ENCODE data around the gene CCDC134. TPM values are rescaled to one million over a fixed set of nuclear protein-coding genes. Genes with fewer than 3 reads are reported as not detected.

The CCDC134 gene
- polyA plus RNA-seq, 1 donor (not counting 4 experiments of a cell fraction or from before 2014, with no cell fraction given) = 4.1 TPM

DNA sequence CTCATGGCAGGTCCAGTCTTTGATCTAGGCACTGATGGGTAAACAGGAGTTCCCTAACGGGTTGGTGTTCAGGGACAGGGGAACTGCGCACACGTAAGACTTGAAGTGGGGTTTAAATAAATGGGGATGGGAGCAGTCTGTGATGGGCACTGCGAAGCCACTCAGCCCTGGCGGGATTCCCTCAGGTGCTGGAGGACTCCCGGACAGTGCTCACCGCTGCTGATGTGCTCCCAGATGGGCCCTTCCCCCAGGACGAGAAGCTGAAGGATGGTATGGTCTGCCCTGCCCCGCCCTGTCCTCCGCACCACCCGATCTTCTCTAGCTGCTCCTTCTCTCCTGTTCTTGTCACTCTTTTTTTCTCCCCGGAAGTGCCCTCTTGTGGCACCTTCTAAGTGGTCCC is 9.5 kb downstream of the CCDC134 start:
- FAIRE-seq (no peak), DNase-seq (ENCODE audit: low read depth, low spot score) (no peak)
- no peak overlapping the region for H3K9ac ChIP-seq (ENCODE audit: control insufficient read depth, extremely low read depth, insufficient read depth, low read length)
- peaks cover 3% of the 10 kb centered on the region for H3K9me1 ChIP-seq (ENCODE audit: control insufficient read depth, extremely low read depth, insufficient read depth, low read length)
- H3K36me3 ChIP-seq (ENCODE audit: control insufficient read depth in 2 of 2, extremely low read depth in 1 of 2, insufficient read depth in 2 of 2, low read length in 2 of 2) = peaks cover 5 to 12% of the 10 kb centered on the region in 2 experiments
- TF ChIP-seq EZH2 (IDR thresholded peaks at IDR 0.05; ENCODE audit: low read length) = no peak
- TF ChIP-seq, protein P1, sequence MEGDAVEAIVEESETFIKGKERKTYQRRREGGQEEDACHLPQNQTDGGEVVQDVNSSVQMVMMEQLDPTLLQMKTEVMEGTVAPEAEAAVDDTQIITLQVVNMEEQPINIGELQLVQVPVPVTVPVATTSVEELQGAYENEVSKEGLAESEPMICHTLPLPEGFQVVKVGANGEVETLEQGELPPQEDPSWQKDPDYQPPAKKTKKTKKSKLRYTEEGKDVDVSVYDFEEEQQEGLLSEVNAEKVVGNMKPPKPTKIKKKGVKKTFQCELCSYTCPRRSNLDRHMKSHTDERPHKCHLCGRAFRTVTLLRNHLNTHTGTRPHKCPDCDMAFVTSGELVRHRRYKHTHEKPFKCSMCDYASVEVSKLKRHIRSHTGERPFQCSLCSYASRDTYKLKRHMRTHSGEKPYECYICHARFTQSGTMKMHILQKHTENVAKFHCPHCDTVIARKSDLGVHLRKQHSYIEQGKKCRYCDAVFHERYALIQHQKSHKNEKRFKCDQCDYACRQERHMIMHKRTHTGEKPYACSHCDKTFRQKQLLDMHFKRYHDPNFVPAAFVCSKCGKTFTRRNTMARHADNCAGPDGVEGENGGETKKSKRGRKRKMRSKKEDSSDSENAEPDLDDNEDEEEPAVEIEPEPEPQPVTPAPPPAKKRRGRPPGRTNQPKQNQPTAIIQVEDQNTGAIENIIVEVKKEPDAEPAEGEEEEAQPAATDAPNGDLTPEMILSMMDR (optimal IDR thresholded peaks at IDR 0.05 in 1 of 3, IDR thresholded peaks at IDR 0.05 in 1 of 3, conservative IDR thresholded peaks at IDR 0.05 in 1 of 3; ENCODE audit: extremely low read depth in 1 of 3, insufficient read depth in 2 of 3, low read length in 3 of 3) = no peak
- no peaks in the 10 kb centered on the region for H3K4me1 ChIP-seq (ENCODE audit: control insufficient read depth, extremely low read depth, insufficient read depth, low read length)
- no peaks in the 10 kb centered on the region for H3K9me3 ChIP-seq (ENCODE audit: control insufficient read depth, low read depth, low read length)
- no peak overlapping the region for H3K4me2 ChIP-seq (ENCODE audit: control insufficient read depth, extremely low read depth, insufficient read depth, low read depth, low read length)
- no peak overlapping the region for H2AFZ ChIP-seq (ENCODE audit: control insufficient read depth, low read length)
- no peaks in the 10 kb centered on the region for H4K20me1 ChIP-seq (ENCODE audit: control insufficient read depth, extremely low read depth, insufficient read depth, low read length)
- no peaks in the 10 kb centered on the region for H3K27me3 ChIP-seq (ENCODE audit: control insufficient read depth, extremely low read depth, insufficient read depth, low read length)
- no peak overlapping the region for H3K27ac ChIP-seq (ENCODE audit: control insufficient read depth, insufficient read depth, low read length)
- no peaks in the 10 kb centered on the region for H3K79me2 ChIP-seq (ENCODE audit: control insufficient read depth, insufficient read depth, low read length)
- no peak overlapping the region for H3K4me3 ChIP-seq (ENCODE audit: control insufficient read depth in 2 of 3, extremely low read depth in 1 of 3, insufficient read depth in 2 of 3, low read depth in 1 of 3, low read length in 3 of 3)
- dilution Hi-C loops (cut with MboI; ENCODE audit: extremely low pct_ligation_motif_present, low sequenced_read_pairs) = no loop called here

DNA sequence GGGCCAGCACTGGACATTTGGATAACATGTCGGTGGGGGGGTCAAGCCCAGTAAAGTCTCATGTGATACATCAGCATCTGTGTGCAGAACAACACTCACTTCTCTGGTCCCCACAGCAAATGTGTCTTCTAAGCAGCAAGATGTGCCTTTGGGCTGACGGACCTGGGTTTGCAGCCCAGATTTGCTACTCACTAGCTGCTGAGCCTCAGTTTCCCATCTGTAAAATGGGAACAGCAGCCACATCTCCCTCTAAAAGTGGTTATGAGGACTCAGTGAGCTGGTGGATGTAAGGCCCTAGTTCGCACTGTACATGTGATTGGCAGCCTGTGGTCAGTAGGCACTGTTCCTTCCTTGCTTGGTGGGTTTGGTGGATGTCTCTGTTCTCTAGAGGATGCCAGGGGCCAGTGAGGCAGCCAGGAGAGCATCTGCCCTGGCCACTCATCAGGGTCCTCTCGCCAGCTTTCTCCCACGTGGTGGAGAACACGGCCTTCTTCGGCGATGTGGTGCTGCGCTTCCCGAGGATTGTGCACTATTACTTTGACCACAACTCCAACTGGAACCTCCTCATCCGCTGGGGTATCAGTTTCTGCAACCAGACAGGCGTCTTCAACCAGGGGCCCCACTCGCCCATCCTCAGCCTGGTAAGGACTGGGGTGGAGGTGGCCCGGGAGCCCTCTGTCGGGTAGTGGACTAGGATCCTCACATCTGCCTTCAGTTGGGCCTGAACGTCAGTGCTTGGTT is 12.5 kb downstream of the CCDC134 start:
- H3K79me2 ChIP-seq (ENCODE audit: control insufficient read depth, insufficient read depth, low read length) = no peaks in the 10 kb centered on the region
- H4K20me1 ChIP-seq (ENCODE audit: control insufficient read depth, extremely low read depth, insufficient read depth, low read length) = no peaks in the 10 kb centered on the region
- no peak overlapping the region for H2AFZ ChIP-seq (ENCODE audit: control insufficient read depth, low read length)
- H3K9ac ChIP-seq (ENCODE audit: control insufficient read depth, extremely low read depth, insufficient read depth, low read length) = no peak overlapping the region
- H3K4me3 ChIP-seq (ENCODE audit: control insufficient read depth in 2 of 3, extremely low read depth in 1 of 3, insufficient read depth in 2 of 3, low read depth in 1 of 3, low read length in 3 of 3) = no peak overlapping the region
- TF ChIP-seq, protein P1 (optimal IDR thresholded peaks at IDR 0.05 in 1 of 3, IDR thresholded peaks at IDR 0.05 in 1 of 3, conservative IDR thresholded peaks at IDR 0.05 in 1 of 3; ENCODE audit: extremely low read depth in 1 of 3, insufficient read depth in 2 of 3, low read length in 3 of 3) = no peak
- no peak for TF ChIP-seq EZH2 (IDR thresholded peaks at IDR 0.05; ENCODE audit: low read length)
- H3K4me2 ChIP-seq (ENCODE audit: control insufficient read depth, extremely low read depth, insufficient read depth, low read depth, low read length) = no peak overlapping the region
- no peak for DNase-seq (ENCODE audit: low read depth, low spot score)
- H3K36me3 ChIP-seq (ENCODE audit: control insufficient read depth in 2 of 2, extremely low read depth in 1 of 2, insufficient read depth in 2 of 2, low read length in 2 of 2) = peaks cover 7 to 12% of the 10 kb centered on the region in 2 experiments
- no peak for FAIRE-seq
- H3K27me3 ChIP-seq (ENCODE audit: control insufficient read depth, extremely low read depth, insufficient read depth, low read length) = no peaks in the 10 kb centered on the region
- dilution Hi-C loops (cut with MboI; ENCODE audit: extremely low pct_ligation_motif_present, low sequenced_read_pairs) = no loop called here
- peaks cover 3% of the 10 kb centered on the region for H3K9me1 ChIP-seq (ENCODE audit: control insufficient read depth, extremely low read depth, insufficient read depth, low read length)
- no peak overlapping the region for H3K27ac ChIP-seq (ENCODE audit: control insufficient read depth, insufficient read depth, low read length)
- H3K4me1 ChIP-seq (ENCODE audit: control insufficient read depth, extremely low read depth, insufficient read depth, low read length) = no peaks in the 10 kb centered on the region
- no peaks in the 10 kb centered on the region for H3K9me3 ChIP-seq (ENCODE audit: control insufficient read depth, low read depth, low read length)

Measured in keratinocyte (primary cell).